Hematopoietic multipotent progenitor cell treated with erythropoietin and hydrocortisone succinate and interleukin-3 and kit ligand, for 4 days (in vitro differentiated cells): ENCODE measurements around the gene ABHD17C.

Experiments used
- DNase-seq: peaks from one replicate; pipeline ENCODE4 v3.0.0-alpha.2; 2015

ABHD17C gene

GRCh38 chr15:80691575-80691974, 3.5 kb upstream of the ABHD17C start:
- no peak for DNase-seq

- peak; percentile 49 for DNase-seq
Observed at GRCh38 chr15:80693682-80694610, 1.2 kb upstream of the ABHD17C start.

DNA sequence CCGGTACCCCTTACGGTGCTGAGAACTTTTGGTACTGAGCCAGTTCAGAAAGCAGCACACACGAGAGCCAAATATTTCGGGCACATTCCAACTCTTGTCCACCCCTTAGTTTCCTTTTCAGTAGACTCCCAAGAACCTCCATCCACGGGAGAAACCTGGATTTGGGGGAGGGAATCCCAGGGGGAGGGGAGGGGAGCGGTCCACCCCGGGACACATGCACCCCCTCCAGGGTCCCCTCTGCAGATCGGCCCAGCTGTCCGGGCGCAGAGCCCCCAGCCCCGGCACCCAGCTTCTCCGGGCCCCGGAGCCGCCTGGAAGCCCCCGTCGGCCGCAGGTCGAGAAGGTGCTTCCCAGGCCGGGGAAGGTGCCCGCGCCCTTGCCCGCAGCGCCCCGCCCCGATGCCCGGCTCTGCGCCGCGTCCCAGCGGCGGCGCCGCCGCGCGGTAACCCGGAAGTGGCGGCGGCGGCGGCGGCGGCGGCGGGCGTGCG, 455 bp upstream of the ABHD17C start:
- DNase-seq: no peak

DNA sequence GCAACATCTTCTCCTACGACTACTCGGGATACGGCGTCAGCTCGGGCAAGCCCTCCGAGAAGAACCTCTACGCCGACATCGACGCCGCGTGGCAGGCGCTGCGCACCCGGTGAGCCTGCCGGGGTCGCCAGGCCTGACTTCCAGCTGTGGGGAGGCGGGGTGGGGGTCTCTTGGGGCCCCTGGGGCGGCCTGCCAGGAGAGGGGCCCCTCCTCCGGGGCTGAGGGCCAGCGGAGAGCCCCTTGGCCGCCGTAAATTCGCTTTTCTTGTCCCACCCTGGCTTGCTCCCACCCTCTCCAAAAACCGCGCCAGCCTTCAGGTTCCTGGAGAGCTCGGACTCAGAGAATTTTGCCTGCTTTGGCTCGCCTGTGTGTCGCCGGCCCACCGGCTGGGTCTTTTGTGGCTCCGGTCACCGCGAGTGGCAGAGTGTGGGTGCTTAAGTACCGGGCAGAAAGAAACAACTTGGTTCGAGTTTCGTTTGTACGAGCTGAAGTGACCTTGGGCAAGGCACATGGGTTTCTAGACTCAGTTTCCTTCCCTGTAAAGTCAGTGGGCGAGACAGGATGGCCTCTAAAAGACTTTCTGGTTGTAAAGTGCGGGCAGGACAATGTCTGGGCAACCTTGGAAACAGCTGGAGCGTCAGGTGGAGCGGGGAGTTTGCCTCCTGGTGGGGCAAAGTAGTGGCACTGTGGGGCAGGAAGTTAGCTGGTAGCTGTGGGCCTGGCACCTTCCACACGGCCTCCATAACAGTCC, 976 bp downstream of the ABHD17C start:
- peak; percentile 57 for DNase-seq

DNA sequence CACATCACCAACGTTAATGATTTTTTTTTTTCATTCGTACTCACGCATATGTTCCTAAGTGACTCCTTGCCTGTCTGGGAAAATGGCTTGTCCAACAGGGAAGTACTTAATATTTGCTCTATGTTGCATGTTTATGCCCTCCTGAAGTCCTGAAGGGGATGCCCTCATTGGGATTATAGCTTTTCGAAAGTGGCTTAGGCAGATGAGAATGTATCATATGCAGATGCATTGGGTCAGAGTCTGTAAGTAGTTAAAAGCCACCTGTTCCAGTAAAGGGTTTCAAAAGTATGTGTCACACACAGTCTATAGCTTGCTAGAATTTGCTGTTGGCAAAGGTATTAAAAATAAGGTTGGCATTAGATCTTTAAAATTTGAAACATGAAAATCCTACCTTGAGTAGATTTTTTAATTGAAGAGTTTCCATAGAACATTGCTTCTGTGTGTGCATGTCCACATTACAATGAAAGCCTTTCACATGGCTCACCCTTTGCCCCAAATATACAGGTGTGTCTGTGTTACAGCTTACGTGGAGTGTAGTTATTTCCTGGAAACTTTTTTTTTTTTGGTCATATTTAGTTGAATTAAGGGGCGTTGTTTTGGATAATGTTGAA, 2.1 kb downstream of the ABHD17C start:
- no peak for DNase-seq

DNA sequence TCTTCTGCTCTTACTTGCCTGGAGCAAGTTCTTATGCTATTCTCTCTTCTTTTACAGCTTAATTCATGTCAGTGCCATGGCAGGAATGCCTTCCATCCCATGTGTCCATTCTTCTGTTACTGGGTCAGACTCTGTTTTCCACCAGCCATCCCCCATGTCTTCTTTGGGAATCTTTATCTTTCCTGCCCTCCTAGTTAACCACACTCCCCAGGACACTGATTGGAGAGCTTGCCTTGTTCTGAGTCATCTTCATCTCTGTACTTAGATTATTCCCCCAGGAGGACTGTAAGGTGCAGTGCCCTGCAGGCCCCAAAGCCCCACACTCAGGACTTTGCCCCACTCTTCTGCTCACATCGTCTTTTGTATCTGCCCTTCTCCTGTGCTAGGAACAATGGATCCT, 3.6 kb downstream of the ABHD17C start:
- no peak for DNase-seq

- no peak for DNase-seq
Observed at GRCh38 chr15:80699981-80700380, 4.9 kb downstream of the ABHD17C start.

DNA sequence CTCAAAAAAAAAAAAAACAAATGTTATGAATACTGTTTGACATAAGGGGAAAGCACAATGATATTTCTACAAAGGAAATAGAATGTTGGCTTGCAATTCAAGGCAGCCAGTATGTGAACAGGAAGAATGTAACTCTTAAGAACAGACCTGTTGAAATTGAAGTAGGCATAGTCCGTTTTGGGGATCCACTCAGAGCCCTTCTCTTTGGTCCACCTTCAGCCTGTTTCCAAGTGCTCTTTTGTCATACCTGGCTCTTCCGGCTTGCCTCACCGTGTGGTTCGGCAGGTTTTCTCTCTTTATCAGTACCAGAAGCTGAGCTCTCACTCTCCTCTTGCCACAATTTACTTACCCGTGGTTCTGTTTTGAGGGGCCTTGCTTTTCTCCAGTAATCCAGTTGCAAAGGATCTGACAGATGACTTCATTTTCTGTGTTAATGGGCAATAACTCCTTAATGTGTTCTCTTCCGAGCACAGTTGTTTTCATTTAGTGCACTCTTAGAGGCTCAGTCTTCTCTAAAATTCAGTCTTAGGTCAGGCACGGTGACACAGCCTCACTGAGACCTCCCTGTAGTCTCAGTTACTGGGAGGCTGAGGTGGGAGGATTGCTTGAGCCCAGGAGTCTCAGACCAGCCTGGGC, 6.7 kb downstream of the ABHD17C start:
- no peak for DNase-seq

GRCh38 chr15:80703081-80703480, 8.0 kb downstream of the ABHD17C start:
- no peak for DNase-seq

- no peak for DNase-seq
Observed at GRCh38 chr15:80703965-80704364, 8.9 kb downstream of the ABHD17C start.

- DNase-seq: no peak
Observed at GRCh38 chr15:80706161-80706560, 11.1 kb downstream of the ABHD17C start.

DNA sequence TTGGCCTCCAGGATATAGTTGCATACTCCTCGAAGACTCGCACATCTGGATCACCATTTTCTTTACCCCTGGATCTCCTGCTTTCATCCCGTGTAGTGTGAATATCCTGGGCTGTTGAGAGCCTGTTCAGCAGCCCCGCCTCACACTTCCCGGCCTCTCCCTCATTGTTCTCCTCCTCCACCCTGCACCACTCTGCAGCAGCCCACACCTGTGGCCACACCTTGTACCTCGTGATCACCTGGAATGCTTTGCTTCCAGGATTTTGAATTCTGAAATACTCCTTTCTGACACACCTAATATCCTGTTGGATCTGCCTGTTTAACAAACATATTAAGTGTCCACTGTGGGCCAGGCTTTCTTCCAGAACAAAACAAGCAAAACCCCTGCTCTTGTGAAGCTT, 14.4 kb downstream of the ABHD17C start:
- no peak for DNase-seq

- peak; percentile 20 for DNase-seq
Observed at GRCh38 chr15:80710635-80711554, 15.8 kb downstream of the ABHD17C start.

DNA sequence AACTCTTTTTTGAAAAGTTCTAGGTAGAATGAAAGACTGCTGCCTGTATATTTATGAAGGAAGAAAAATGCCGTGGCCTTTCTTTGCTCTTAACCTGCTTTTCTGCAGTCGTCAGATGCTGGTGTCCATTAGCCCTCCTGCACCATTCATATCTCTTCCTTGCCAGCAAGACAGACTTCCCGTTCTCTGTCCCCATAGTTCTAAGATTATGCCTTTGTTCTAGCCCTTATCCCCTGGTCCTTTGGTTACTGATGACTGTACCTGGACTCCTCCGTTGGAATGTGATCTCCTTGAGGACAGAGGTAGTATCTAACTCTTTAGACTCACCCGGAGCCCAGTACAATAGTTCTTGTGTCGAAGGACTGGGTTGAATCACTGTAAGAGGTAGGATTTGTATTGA, 16.8 kb downstream of the ABHD17C start:
- DNase-seq: no peak

DNA sequence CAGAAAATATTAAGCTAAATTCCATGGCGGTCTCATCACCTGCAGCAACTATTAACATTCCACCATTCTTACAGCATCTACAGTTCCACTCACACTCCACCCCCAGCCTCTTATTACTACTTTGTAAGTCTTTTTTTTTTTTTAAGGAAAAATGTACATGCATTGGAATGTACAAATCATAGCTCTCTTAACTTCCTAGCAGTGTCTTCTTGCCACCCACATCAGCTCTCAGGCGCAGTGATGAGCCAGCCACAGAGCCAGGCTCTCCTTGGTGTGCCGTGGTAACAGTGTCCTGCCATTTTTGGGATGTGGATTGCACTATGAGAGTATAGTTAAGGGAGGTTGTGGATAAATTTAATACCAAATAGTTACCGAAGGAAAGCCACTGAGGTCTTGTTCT, 17.8 kb downstream of the ABHD17C start:
- no peak for DNase-seq

DNA sequence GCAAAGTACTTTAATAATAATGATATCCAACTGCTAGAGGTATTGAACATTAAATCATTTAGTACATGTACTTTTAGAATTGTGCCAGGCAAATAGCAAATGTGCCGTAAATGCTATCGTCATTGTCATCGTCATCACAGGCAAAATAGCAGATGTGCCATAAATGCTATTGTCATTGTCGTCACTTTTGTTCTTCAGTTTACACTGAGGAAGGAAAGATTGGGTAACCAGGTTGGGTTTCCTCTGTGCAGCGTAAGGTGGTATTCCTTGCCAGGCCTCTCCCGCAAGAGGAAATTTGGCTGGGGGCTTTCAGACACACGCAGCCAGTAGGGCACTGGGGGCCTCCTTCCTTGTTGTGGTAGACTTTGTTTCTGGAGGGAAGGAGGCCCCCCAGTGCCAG, 26.4 kb downstream of the ABHD17C start:
- peak; percentile 48 for DNase-seq

DNA sequence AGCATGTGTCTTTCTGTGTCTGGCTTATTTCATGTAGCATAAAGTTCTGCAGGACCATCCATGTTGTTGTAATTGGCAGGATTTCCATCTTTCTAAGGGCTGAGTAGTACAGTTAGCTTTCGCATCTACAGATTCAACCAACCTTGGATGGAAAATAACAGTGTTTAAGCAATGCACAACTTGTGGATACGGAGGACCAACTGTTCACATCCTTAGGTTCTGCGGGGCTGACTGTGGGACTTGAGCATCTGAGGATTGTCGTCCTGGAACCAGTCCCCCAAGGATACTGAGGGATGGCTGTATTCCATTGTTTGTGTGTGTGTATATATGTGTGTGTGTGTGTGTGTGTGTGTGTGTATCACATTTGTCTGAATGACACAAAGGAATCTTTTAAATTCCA, 27.7 kb downstream of the ABHD17C start:
- DNase-seq: no peak

DNA sequence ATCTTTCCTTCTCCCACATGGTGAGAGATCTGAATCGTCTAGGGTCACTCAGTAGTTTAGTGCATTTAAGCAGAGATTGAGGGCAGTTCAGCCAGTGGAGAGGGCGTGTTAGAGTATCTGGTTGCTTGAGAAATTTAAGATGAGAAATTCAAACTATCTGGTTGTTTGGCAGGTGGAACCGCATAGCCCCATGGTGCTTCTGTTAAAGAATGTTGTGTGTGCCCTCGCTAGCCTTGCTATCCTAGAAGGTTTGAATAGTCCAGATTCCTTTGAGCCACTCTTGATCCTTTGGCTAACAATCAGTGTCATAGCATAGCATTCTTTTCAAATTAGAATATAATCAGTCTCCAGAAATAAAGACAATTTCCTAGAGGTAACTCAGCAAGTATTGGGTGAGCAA, 32.1 kb downstream of the ABHD17C start:
- no peak for DNase-seq

GRCh38 chr15:80727596-80727995, 32.5 kb downstream of the ABHD17C start:
- no peak for DNase-seq

GRCh38 chr15:80730387-80730786, 35.3 kb downstream of the ABHD17C start:
- no peak for DNase-seq

- peak; percentile 13 for DNase-seq
Observed at GRCh38 chr15:80730926-80731325, 35.8 kb downstream of the ABHD17C start.

DNA sequence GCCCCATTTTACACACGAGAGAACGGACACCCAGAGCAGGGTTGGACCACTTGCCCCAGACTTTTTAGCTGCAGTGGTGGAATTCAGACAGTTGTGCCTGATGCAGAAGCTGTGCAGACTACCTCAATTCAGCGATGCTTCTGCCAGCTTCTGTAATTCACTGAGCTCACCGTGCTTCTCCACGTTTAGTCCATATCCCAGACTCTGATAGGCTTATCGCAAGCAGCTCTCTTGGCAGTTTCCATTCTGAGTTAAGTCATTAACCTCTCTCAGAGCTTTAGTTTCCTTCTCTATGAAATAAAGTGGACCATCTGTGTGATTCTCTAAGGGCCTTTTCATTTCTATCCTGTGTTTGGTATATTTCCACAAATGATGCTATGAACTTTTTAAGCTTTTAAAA, 37.1 kb downstream of the ABHD17C start:
- DNase-seq: no peak
